ENCODE results near the gene LRP1.

DNA sequence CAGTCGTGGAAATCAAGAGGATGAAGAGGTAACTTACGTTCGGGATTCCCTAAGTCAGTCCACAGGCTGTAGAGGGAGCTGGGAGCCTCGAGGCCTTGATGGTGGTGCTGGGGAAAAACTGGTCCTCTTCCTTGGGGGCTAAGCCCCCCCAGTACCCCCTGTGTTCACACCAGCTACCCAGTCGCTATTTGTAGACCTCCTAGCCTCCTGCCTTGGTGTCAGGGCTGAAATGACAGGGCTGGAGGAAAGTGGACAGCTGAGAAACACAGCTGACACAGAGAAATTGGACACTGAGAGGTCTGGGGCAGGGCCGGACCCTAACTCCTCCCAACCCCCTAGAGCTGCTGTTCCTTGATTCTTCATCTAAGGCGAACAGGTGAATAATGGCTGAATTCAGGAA is 122.7 kb downstream of the LRP1 start, which contains the start of gene STAC3:
- no peak for TF ChIP-seq RFX5 (IDR thresholded peaks at IDR 0.05; ENCODE audit: low read depth, low read length)
- TF ChIP-seq CEBPB (IDR thresholded peaks at IDR 0.05; ENCODE audit: low read depth, low read length): no peak
- no peak for TF ChIP-seq POLR2A (IDR thresholded peaks at IDR 0.05; ENCODE audit: low read depth, low read length)
- TF ChIP-seq MXI1 (IDR thresholded peaks at IDR 0.05; ENCODE audit: borderline replicate concordance, low read depth, low read length): no peak
- TF ChIP-seq, protein P1, sequence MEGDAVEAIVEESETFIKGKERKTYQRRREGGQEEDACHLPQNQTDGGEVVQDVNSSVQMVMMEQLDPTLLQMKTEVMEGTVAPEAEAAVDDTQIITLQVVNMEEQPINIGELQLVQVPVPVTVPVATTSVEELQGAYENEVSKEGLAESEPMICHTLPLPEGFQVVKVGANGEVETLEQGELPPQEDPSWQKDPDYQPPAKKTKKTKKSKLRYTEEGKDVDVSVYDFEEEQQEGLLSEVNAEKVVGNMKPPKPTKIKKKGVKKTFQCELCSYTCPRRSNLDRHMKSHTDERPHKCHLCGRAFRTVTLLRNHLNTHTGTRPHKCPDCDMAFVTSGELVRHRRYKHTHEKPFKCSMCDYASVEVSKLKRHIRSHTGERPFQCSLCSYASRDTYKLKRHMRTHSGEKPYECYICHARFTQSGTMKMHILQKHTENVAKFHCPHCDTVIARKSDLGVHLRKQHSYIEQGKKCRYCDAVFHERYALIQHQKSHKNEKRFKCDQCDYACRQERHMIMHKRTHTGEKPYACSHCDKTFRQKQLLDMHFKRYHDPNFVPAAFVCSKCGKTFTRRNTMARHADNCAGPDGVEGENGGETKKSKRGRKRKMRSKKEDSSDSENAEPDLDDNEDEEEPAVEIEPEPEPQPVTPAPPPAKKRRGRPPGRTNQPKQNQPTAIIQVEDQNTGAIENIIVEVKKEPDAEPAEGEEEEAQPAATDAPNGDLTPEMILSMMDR (conservative IDR thresholded peaks at IDR 0.05; ENCODE audit: low read depth, low read length): no peak
- TF ChIP-seq, protein P2, sequence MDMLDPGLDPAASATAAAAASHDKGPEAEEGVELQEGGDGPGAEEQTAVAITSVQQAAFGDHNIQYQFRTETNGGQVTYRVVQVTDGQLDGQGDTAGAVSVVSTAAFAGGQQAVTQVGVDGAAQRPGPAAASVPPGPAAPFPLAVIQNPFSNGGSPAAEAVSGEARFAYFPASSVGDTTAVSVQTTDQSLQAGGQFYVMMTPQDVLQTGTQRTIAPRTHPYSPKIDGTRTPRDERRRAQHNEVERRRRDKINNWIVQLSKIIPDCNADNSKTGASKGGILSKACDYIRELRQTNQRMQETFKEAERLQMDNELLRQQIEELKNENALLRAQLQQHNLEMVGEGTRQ (IDR thresholded peaks at IDR 0.05; ENCODE audit: low read depth, low read length): no peak
- no peak for TF ChIP-seq RAD21 (IDR thresholded peaks at IDR 0.05; ENCODE audit: low read length)

Data from IMR-90 (cell line).